CD4-positive, alpha-beta T cell treated with Interleukin-4 for 1 hour (primary cell): ENCODE data around the gene PCMT1.
"Not testable (repeated sequence)": the region's sequence is repeated elsewhere in the genome, so short reads cannot be mapped to it uniquely, and the experiment has no call there.

Source experiments
- DNase-seq, 2 donors: peaks; one replicate each; pipeline ENCODE4 v3.0.0-alpha.2; 2020 to 2022

Gene PCMT1

GRCh38 chr6:149751239-149751638, 1.7 kb downstream of the PCMT1 start:
- no peak for DNase-seq

GRCh38 chr6:149751920-149752319, 2.4 kb downstream of the PCMT1 start:
- not testable (repeated sequence) for DNase-seq

- no peak for DNase-seq
These were observed 3.2 kb downstream of the PCMT1 start for GRCh38 chr6:149752600-149753373.

- not testable (repeated sequence) for DNase-seq
These were observed 3.8 kb downstream of the PCMT1 start for GRCh38 chr6:149753374-149753637.

- no peak for DNase-seq
These were observed 5.0 kb downstream of the PCMT1 start for GRCh38 chr6:149754548-149754947.

- DNase-seq, result no peak
These were observed 6.0 kb downstream of the PCMT1 start for GRCh38 chr6:149755300-149756260.

- DNase-seq, result no peak
These were observed 6.7 kb downstream of the PCMT1 start for GRCh38 chr6:149756261-149756636.

- no peak for DNase-seq
These were observed 11.9 kb downstream of the PCMT1 start for GRCh38 chr6:149761438-149761837.

GRCh38 chr6:149763866-149764265, 14.3 kb downstream of the PCMT1 start:
- no peak for DNase-seq

GRCh38 chr6:149766156-149766769, 16.7 kb downstream of the PCMT1 start:
- DNase-seq, result no peak

- DNase-seq, result no peak
These were observed 20.1 kb downstream of the PCMT1 start for GRCh38 chr6:149769676-149770075.

- DNase-seq, result no peak
These were observed 21.6 kb downstream of the PCMT1 start for GRCh38 chr6:149771185-149771584.

GRCh38 chr6:149771925-149772324, 22.4 kb downstream of the PCMT1 start:
- DNase-seq, result no peak

GRCh38 chr6:149777624-149778023, 28.1 kb downstream of the PCMT1 start:
- DNase-seq, result no peak

GRCh38 chr6:149779644-149779963, 30.1 kb downstream of the PCMT1 start:
- DNase-seq, result no peak

GRCh38 chr6:149781715-149782114, 32.2 kb downstream of the PCMT1 start:
- DNase-seq, result no peak

- no peak for DNase-seq
These were observed 32.8 kb downstream of the PCMT1 start for GRCh38 chr6:149782337-149782736.

GRCh38 chr6:149783551-149783950, 34.0 kb downstream of the PCMT1 start:
- no peak for DNase-seq

GRCh38 chr6:149806127-149806526, 56.6 kb downstream of the PCMT1 start:
- no peak for DNase-seq

- no peak for DNase-seq
These were observed 60.3 kb downstream of the PCMT1 start for GRCh38 chr6:149809798-149810197.

- DNase-seq, result no peak
These were observed 63.8 kb downstream of the PCMT1 start for GRCh38 chr6:149813351-149813750.

GRCh38 chr6:149815788-149816187, 66.2 kb downstream of the PCMT1 start:
- DNase-seq, result no peak

GRCh38 chr6:149820506-149820905, 71.0 kb downstream of the PCMT1 start:
- DNase-seq, result no peak

- no peak for DNase-seq
These were observed 72.0 kb downstream of the PCMT1 start for GRCh38 chr6:149821492-149821891.
